HEK293 (cell line): Measurements from ENCODE around the gene MYOM1.

ENCODE experiments used
- MYNN ChIP-seq: fragments of 450-650 bp; formaldehyde crosslinking; IDR thresholded peaks from 2 replicates; pipeline ENCODE4 v1.5.1; 2016; ENCODE audit warnings: missing biosample characterization, missing genetic modification characterization, borderline replicate concordance
- REST ChIP-seq: fragments of 450-650 bp; formaldehyde crosslinking; IDR thresholded peaks from 2 replicates; pipeline ENCODE4 v1.5.1; 2016; ENCODE audit warnings: missing biosample characterization, missing genetic modification characterization
- SALL2 ChIP-seq: fragments of 450-650 bp; formaldehyde crosslinking; IDR thresholded peaks from 2 replicates; pipeline ENCODE4 v1.5.0; 2017; ENCODE audit warnings: missing biosample characterization, mild to moderate bottlenecking, missing genetic modification characterization, borderline replicate concordance
- ZBTB21 ChIP-seq: fragments of 450-650 bp; formaldehyde crosslinking; IDR thresholded peaks from 2 replicates; pipeline ENCODE4 v1.5.1; 2017; ENCODE audit warnings: missing biosample characterization, missing genetic modification characterization
- ZNF302 ChIP-seq: fragments of 450-650 bp; formaldehyde crosslinking; IDR thresholded peaks from 2 replicates; pipeline ENCODE4 v1.5.1; 2016; ENCODE audit warnings: missing biosample characterization, missing genetic modification characterization, low read depth
- ZNF626 ChIP-seq: fragments of 450-650 bp; sonication (Bioruptor Pico); formaldehyde crosslinking; IDR thresholded peaks from 2 replicates; pipeline ENCODE4 v1.5.1; 2018; ENCODE audit warnings: missing biosample characterization, missing genetic modification characterization, inconsistent platforms
- ZNF645 ChIP-seq: fragments of 450-650 bp; formaldehyde crosslinking; IDR thresholded peaks from 2 replicates; pipeline ENCODE4; 2016; ENCODE audit warnings: missing biosample characterization, missing genetic modification characterization
- ZNF785 ChIP-seq: fragments of 450-650 bp; formaldehyde crosslinking; IDR thresholded peaks from 2 replicates; pipeline ENCODE4 v1.5.1; 2016; ENCODE audit warnings: missing biosample characterization, missing genetic modification characterization
- TF ChIP-seq, protein P1 (sequence below): fragments of 450-650 bp; formaldehyde crosslinking; IDR thresholded peaks from 2 replicates; pipeline ENCODE4 v1.5.1; 2016; ENCODE audit warnings: missing biosample characterization, missing genetic modification characterization, low read depth
- TF ChIP-seq, protein P2 (sequence below): fragments of 450-650 bp; formaldehyde crosslinking; IDR thresholded peaks from 2 replicates; pipeline ENCODE4 v1.5.1; 2016; ENCODE audit warnings: missing biosample characterization, missing genetic modification characterization

DNA sequence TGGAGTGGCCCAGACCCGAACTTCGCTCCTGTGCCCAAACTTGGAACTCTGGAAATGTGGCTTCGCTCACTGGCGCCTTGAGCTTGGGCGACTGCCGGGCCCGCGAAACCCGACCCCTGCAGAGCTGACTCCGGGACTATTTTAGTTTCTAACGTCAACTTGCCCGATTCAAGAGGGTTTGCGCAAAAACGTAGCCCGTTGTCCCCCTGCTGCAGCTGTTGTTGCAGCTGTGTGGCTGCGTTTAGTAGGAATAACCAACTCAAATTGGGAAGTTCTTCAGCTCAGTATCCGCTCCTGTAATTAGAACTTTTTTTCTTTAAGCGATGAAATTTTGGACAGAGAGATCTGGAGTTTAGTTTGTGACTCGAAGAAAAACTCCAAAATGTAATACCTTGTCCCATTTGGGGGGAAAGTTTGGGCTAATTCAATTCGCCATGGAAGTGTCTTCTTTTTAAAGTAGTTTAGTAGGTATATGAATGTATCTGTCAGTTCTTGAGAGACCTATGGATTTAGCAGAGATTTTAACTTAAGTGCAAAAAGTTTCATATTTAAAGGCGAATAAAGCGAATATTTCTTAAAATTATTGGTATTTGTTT lies 28.4 kb upstream of the MYOM1 start:
- TF ChIP-seq SALL2 (tag by site-specific recombination) = no peak
- no peak for TF ChIP-seq ZNF785 (tag by site-specific recombination)
- TF ChIP-seq ZBTB21 (tag by site-specific recombination) = no peak
- no peak for TF ChIP-seq ZNF645 (tag by site-specific recombination)
- TF ChIP-seq, protein P1, sequence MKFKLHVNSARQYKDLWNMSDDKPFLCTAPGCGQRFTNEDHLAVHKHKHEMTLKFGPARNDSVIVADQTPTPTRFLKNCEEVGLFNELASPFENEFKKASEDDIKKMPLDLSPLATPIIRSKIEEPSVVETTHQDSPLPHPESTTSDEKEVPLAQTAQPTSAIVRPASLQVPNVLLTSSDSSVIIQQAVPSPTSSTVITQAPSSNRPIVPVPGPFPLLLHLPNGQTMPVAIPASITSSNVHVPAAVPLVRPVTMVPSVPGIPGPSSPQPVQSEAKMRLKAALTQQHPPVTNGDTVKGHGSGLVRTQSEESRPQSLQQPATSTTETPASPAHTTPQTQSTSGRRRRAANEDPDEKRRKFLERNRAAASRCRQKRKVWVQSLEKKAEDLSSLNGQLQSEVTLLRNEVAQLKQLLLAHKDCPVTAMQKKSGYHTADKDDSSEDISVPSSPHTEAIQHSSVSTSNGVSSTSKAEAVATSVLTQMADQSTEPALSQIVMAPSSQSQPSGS (tag by site-specific recombination) = no peak
- no peak for TF ChIP-seq MYNN
- no peak for TF ChIP-seq ZNF626 (tag by site-specific recombination)
- TF ChIP-seq REST (tag by site-specific recombination) = no peak
- no peak for TF ChIP-seq ZNF302 (tag by site-specific recombination)
- TF ChIP-seq, protein P2, sequence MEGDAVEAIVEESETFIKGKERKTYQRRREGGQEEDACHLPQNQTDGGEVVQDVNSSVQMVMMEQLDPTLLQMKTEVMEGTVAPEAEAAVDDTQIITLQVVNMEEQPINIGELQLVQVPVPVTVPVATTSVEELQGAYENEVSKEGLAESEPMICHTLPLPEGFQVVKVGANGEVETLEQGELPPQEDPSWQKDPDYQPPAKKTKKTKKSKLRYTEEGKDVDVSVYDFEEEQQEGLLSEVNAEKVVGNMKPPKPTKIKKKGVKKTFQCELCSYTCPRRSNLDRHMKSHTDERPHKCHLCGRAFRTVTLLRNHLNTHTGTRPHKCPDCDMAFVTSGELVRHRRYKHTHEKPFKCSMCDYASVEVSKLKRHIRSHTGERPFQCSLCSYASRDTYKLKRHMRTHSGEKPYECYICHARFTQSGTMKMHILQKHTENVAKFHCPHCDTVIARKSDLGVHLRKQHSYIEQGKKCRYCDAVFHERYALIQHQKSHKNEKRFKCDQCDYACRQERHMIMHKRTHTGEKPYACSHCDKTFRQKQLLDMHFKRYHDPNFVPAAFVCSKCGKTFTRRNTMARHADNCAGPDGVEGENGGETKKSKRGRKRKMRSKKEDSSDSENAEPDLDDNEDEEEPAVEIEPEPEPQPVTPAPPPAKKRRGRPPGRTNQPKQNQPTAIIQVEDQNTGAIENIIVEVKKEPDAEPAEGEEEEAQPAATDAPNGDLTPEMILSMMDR (tag by site-specific recombination) = no peak
